CD8-positive, alpha-beta memory T cell (primary cell): ENCODE measurements around the gene MORN1. TPM values are rescaled to one million over a fixed set of nuclear protein-coding genes. Genes with fewer than 3 reads are reported as not detected.

ENCODE experiments used
- CTCF ChIA-PET: fragments of 350-600 bp; sonication (Branson Sonifier 250); formaldehyde crosslinking; loops from one replicate; lab custom pipeline; 2021; ENCODE audit warnings: antibody characterized with exemption; lab: Charles Lee
- POLR2A ChIA-PET: fragments of 350-600 bp; sonication (Branson Sonifier 250); formaldehyde crosslinking; loops from one replicate; lab custom pipeline; 2021; ENCODE audit warnings: antibody characterized with exemption; lab: Charles Lee
- DNase-seq, 5 donors: peaks; one replicate each; pipeline versions ENCODE4 v3.0.0 to v3.0.0-alpha.2; 2020 to 2022; ENCODE audit warnings: mixed read lengths in 1 of 5
- H3K27ac ChIP-seq: one replicate; pipeline ENCODE4 v1.7.0; 2013; ENCODE audit warnings: low read depth, mild to moderate bottlenecking, low read length, moderate library complexity
- H3K27me3 ChIP-seq: 2 replicates; pipeline ENCODE4 v1.7.0; 2013; ENCODE audit warnings: low read length, mild to moderate bottlenecking; ENCODE audit not compliant: insufficient read depth, poor library complexity, severe bottlenecking
- H3K36me3 ChIP-seq: 2 replicates; pipeline ENCODE4 v1.7.0; 2013; ENCODE audit warnings: mild to moderate bottlenecking, low read length, moderate library complexity; ENCODE audit not compliant: insufficient read depth
- H3K4me1 ChIP-seq: 2 replicates; pipeline ENCODE4 v1.7.0; 2013; ENCODE audit warnings: mild to moderate bottlenecking, low read length, moderate library complexity; ENCODE audit not compliant: insufficient read depth
- H3K4me3 ChIP-seq: 2 replicates; pipeline ENCODE4 v1.7.0; 2013; ENCODE audit warnings: mild to moderate bottlenecking, low read length
- H3K9me3 ChIP-seq: 2 replicates; pipeline ENCODE4 v1.7.0; 2013; ENCODE audit warnings: mild to moderate bottlenecking, low read length
- H3K27ac Mint-ChIP-seq, 8 donors: one replicate each; pipeline ENCODE4 v1.8.0; 2020 to 2021; ENCODE audit warnings: mixed read lengths in 8 of 8, mild to moderate bottlenecking in 6 of 8, inconsistent platforms in 3 of 8, moderate library complexity in 3 of 8
- H3K27me3 Mint-ChIP-seq, 2 donors: one replicate each; pipeline ENCODE4 v1.8.0; 2020 to 2021; ENCODE audit warnings: mixed read lengths in 2 of 2, mild to moderate bottlenecking in 1 of 2, moderate library complexity in 1 of 2
- H3K36me3 Mint-ChIP-seq, 3 donors: one replicate each; pipeline ENCODE4 v1.8.0; 2020 to 2021; ENCODE audit warnings: mixed read lengths in 3 of 3, inconsistent platforms in 1 of 3, mild to moderate bottlenecking in 1 of 3
- H3K4me1 Mint-ChIP-seq, 3 donors: one replicate each; pipeline ENCODE4 v1.8.0; 2020 to 2021; ENCODE audit warnings: mixed read lengths in 3 of 3, inconsistent platforms in 1 of 3, mild to moderate bottlenecking in 1 of 3
- H3K4me3 Mint-ChIP-seq, 7 donors: one replicate each; pipeline ENCODE4 v1.8.0; 2020 to 2021; ENCODE audit warnings: mixed read lengths in 7 of 7, mild to moderate bottlenecking in 6 of 7, moderate library complexity in 4 of 7, inconsistent platforms in 2 of 7
- H3K9me3 Mint-ChIP-seq, 5 donors: one replicate each; pipeline ENCODE4 v1.8.0; 2020 to 2022; ENCODE audit warnings: mixed read lengths in 5 of 5, mild to moderate bottlenecking in 3 of 5, moderate library complexity in 2 of 5, inconsistent platforms in 1 of 5
- polyA plus RNA-seq: library from polyadenylated mRNA; unstranded; fragments of 300-500 nt; fragmentation: Illumina TruSeq; gene quantifications from one replicate; pipeline ENCODE4 v1.2.3, GENCODE V29; 2021
- total RNA-seq, 2 experiments: library from RNA; stranded (reverse); gene quantifications; one replicate each; pipeline ENCODE4 v1.2.3, GENCODE V29; 2021

Gene MORN1
- total and polyA plus RNA-seq, 3 experiments from 2014 or later = 3.3 to 10.4 (median 9.4) TPM

- ChIA-PET POLR2A (interaction anchor here (0.9 kb wide), 1 partner anchor 51 kb away, joined by 4 read pairs; no protein-coding TSS in a partner anchor), CTCF (no interaction called here)
- H3K27ac Mint-ChIP-seq = peak overlapping the region in 4 of 8 donors; percentile 50 to 93 (median 79)
- peaks cover 14% of the 10 kb centered on the region for H3K4me1 ChIP-seq
- H3K27me3 ChIP-seq = no peaks in the 10 kb centered on the region
- H3K36me3 ChIP-seq = peaks cover 22% of the 10 kb centered on the region
- no peak overlapping the region for H3K4me3 ChIP-seq
- peaks cover 3 to 31% (median 12%) of the 10 kb centered on the region in 3 donors for H3K4me1 Mint-ChIP-seq
- H3K27me3 Mint-ChIP-seq = no peaks in the 10 kb centered on the region
- H3K36me3 Mint-ChIP-seq = peaks cover 10 to 62% (median 15%) of the 10 kb centered on the region in 3 donors
- no peak overlapping the region for H3K4me3 Mint-ChIP-seq
- peaks cover 0 to 4% (median 0%) of the 10 kb centered on the region in 5 donors for H3K9me3 Mint-ChIP-seq
- DNase-seq = no peak
- H3K27ac ChIP-seq = no peak overlapping the region
- no peaks in the 10 kb centered on the region for H3K9me3 ChIP-seq
Observed at GRCh38 chr1:2307064-2307605, 84.2 kb downstream of the MORN1 start.

- peak overlapping the region in 5 of 8 donors; percentile 50 to 93 (median 82) for H3K27ac Mint-ChIP-seq
- Histone ChIP-seq H3K27ac (no peak overlapping the region), H3K4me3 (no peak overlapping the region)
Observed at GRCh38 chr1:2306151-2306978, 85.0 kb downstream of the MORN1 start.

GRCh38 chr1:2304921-2305681 lies 86.3 kb downstream of the MORN1 start:
- Histone ChIP-seq H3K27ac (no peak overlapping the region), H3K4me1 (peaks cover 23% of the 10 kb centered on the region), H3K27me3 (no peaks in the 10 kb centered on the region), H3K4me3 (no peak overlapping the region), H3K9me3 (no peaks in the 10 kb centered on the region), H3K36me3 (peaks cover 22% of the 10 kb centered on the region)
- peak in 4 of 5 donors; percentile 32 to 73 (median 61) for DNase-seq
- Mint-ChIP-seq H3K4me1 (peaks cover 18 to 41% (median 26%) of the 10 kb centered on the region in 3 donors), H3K9me3 (peaks cover 0 to 4% (median 0%) of the 10 kb centered on the region in 5 donors), H3K27ac (peak overlapping the region in 7 of 8 donors; percentile 23 to 100 (median 84)), H3K27me3 (no peaks in the 10 kb centered on the region), H3K4me3 (peak overlapping the region in 4 of 7 donors; percentile 8 to 70 (median 49)), H3K36me3 (peaks cover 10 to 63% (median 15%) of the 10 kb centered on the region in 3 donors)
- POLR2A ChIA-PET = no interaction called here
- CTCF ChIA-PET = interaction anchor here (0.9 to 1.1 kb wide), 2 partner anchors 14 to 110 kb away, joined by 4 read pairs; partner anchors contain the start of gene FAAP20

More at GRCh38 chr1:2306151-2306978, 85.0 kb downstream of the MORN1 start:
- H3K4me3 Mint-ChIP-seq = no peak overlapping the region
- no peaks in the 10 kb centered on the region for H3K27me3 Mint-ChIP-seq
- Histone ChIP-seq H3K36me3 (peaks cover 22% of the 10 kb centered on the region), H3K9me3 (no peaks in the 10 kb centered on the region), H3K27me3 (no peaks in the 10 kb centered on the region), H3K4me1 (peaks cover 14% of the 10 kb centered on the region)
- H3K36me3 Mint-ChIP-seq = peaks cover 10 to 62% (median 15%) of the 10 kb centered on the region in 3 donors
- CTCF ChIA-PET = no interaction called here
- H3K4me1 Mint-ChIP-seq = peaks cover 8 to 33% (median 16%) of the 10 kb centered on the region in 3 donors
- POLR2A ChIA-PET = interaction anchor here (0.9 kb wide), 1 partner anchor 51 kb away, joined by 4 read pairs; no protein-coding TSS in a partner anchor
- DNase-seq = no peak
- H3K9me3 Mint-ChIP-seq = peaks cover 0 to 4% (median 0%) of the 10 kb centered on the region in 5 donors

GRCh38 chr1:2304282-2304681 lies 87.1 kb downstream of the MORN1 start:
- no peak overlapping the region for H3K4me3 ChIP-seq
- Mint-ChIP-seq H3K9me3 (peaks cover 0 to 4% (median 0%) of the 10 kb centered on the region in 5 donors), H3K4me1 (peaks cover 24 to 49% (median 32%) of the 10 kb centered on the region in 3 donors), H3K36me3 (peaks cover 10 to 61% (median 15%) of the 10 kb centered on the region in 3 donors), H3K27me3 (no peaks in the 10 kb centered on the region), H3K27ac (peak overlapping the region in 2 of 8 donors; percentile 4 to 100), H3K4me3 (no peak overlapping the region)
- no peaks in the 10 kb centered on the region for H3K9me3 ChIP-seq
- no peaks in the 10 kb centered on the region for H3K27me3 ChIP-seq
- DNase-seq = no peak
- H3K27ac ChIP-seq = no peak overlapping the region
- peaks cover 22% of the 10 kb centered on the region for H3K36me3 ChIP-seq
- CTCF ChIA-PET = interaction anchor here (0.9 to 1.1 kb wide), 2 partner anchors 14 to 109 kb away, joined by 4 read pairs; partner anchors contain the start of gene FAAP20
- POLR2A ChIA-PET = interaction anchor here (0.6 kb wide), 1 partner anchor 186 kb away, joined by 9 read pairs; no protein-coding TSS in a partner anchor
- peaks cover 32% of the 10 kb centered on the region for H3K4me1 ChIP-seq

- H3K36me3 ChIP-seq = peaks cover 22% of the 10 kb centered on the region
- H3K4me1 ChIP-seq = peaks cover 37% of the 10 kb centered on the region
- Mint-ChIP-seq H3K27me3 (no peaks in the 10 kb centered on the region), H3K4me1 (peaks cover 27 to 54% (median 35%) of the 10 kb centered on the region in 3 donors), H3K36me3 (peaks cover 10 to 56% (median 15%) of the 10 kb centered on the region in 3 donors), H3K9me3 (peaks cover 0 to 4% (median 0%) of the 10 kb centered on the region in 5 donors), H3K4me3 (peak overlapping the region in 1 of 7 donors; percentile 40), H3K27ac (peak overlapping the region; percentile 37 to 100 (median 71))
- no peak overlapping the region for H3K27ac ChIP-seq
- no peak overlapping the region for H3K4me3 ChIP-seq
- H3K27me3 ChIP-seq = no peaks in the 10 kb centered on the region
- H3K9me3 ChIP-seq = no peaks in the 10 kb centered on the region
- no peak for DNase-seq
- ChIA-PET CTCF (interaction anchor here (0.9 to 1.1 kb wide), 2 partner anchors 10 to 109 kb away, joined by 3 to 4 read pairs; partner anchors contain the start of gene FAAP20), POLR2A (interaction anchor here (0.6 kb wide), 1 partner anchor 185 kb away, joined by 9 read pairs; no protein-coding TSS in a partner anchor)
Observed at GRCh38 chr1:2303781-2304180, 87.6 kb downstream of the MORN1 start.

GRCh38 chr1:2303016-2303775 lies 88.2 kb downstream of the MORN1 start:
- Mint-ChIP-seq H3K4me1 (peaks cover 33 to 60% (median 38%) of the 10 kb centered on the region in 3 donors), H3K9me3 (peaks cover 0 to 4% (median 0%) of the 10 kb centered on the region in 5 donors), H3K27ac (peak overlapping the region; percentile 43 to 100 (median 99)), H3K36me3 (peaks cover 5 to 50% (median 10%) of the 10 kb centered on the region in 3 donors), H3K27me3 (no peaks in the 10 kb centered on the region), H3K4me3 (peak overlapping the region in 3 of 7 donors; percentile 29 to 66 (median 35))
- Histone ChIP-seq H3K9me3 (no peaks in the 10 kb centered on the region), H3K4me3 (no peak overlapping the region), H3K27me3 (no peaks in the 10 kb centered on the region), H3K27ac (no peak overlapping the region), H3K36me3 (peaks cover 20% of the 10 kb centered on the region), H3K4me1 (peaks cover 42% of the 10 kb centered on the region)
- POLR2A ChIA-PET = interaction anchor here (0.6 kb wide), 1 partner anchor 184 kb away, joined by 9 read pairs; no protein-coding TSS in a partner anchor
- DNase-seq = no peak
- CTCF ChIA-PET = interaction anchor here (0.9 kb wide), 1 partner anchor 10 kb away, joined by 3 read pairs; no protein-coding TSS in a partner anchor
